Coronary artery (tissue), 2 donors: Measurements from ENCODE around the gene WDFY4.

Experiments
- DNase-seq: peaks from one replicate; pipeline ENCODE4 v3.0.0-alpha.2; 2017; ENCODE audit warnings: low spot score
- H3K27ac ChIP-seq, 2 donors: fragments of 200-600 bp; sonication (generic); one replicate each; pipeline ENCODE4 v1.5.1; 2016 to 2019
- H3K4me3 ChIP-seq: fragments of 200-600 bp; sonication (generic); 2 replicates; pipeline ENCODE4 v1.5.1; 2016; ENCODE audit warnings: mild to moderate bottlenecking, moderate library complexity
- TF ChIP-seq, protein P1 (sequence below): fragments of 200-600 bp; sonication (generic); IDR thresholded peaks from one replicate; pipeline ENCODE4 v1.5.1; 2019; ENCODE audit warnings: antibody characterized with exemption

The WDFY4 gene

GRCh38 chr10:48938281-48938680 lies 253.6 kb downstream of the WDFY4 start:
- H3K27ac ChIP-seq = no peak overlapping the region
- DNase-seq = peak; percentile 61
- TF ChIP-seq, protein P1, sequence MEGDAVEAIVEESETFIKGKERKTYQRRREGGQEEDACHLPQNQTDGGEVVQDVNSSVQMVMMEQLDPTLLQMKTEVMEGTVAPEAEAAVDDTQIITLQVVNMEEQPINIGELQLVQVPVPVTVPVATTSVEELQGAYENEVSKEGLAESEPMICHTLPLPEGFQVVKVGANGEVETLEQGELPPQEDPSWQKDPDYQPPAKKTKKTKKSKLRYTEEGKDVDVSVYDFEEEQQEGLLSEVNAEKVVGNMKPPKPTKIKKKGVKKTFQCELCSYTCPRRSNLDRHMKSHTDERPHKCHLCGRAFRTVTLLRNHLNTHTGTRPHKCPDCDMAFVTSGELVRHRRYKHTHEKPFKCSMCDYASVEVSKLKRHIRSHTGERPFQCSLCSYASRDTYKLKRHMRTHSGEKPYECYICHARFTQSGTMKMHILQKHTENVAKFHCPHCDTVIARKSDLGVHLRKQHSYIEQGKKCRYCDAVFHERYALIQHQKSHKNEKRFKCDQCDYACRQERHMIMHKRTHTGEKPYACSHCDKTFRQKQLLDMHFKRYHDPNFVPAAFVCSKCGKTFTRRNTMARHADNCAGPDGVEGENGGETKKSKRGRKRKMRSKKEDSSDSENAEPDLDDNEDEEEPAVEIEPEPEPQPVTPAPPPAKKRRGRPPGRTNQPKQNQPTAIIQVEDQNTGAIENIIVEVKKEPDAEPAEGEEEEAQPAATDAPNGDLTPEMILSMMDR = no peak
- H3K4me3 ChIP-seq = no peak overlapping the region

- TF ChIP-seq, protein P1 = no peak
- DNase-seq = peak; percentile 53
- no peak overlapping the region for H3K27ac ChIP-seq
- no peak overlapping the region for H3K4me3 ChIP-seq
Measured at GRCh38 chr10:48938990-48939536, 254.4 kb downstream of the WDFY4 start.

DNA sequence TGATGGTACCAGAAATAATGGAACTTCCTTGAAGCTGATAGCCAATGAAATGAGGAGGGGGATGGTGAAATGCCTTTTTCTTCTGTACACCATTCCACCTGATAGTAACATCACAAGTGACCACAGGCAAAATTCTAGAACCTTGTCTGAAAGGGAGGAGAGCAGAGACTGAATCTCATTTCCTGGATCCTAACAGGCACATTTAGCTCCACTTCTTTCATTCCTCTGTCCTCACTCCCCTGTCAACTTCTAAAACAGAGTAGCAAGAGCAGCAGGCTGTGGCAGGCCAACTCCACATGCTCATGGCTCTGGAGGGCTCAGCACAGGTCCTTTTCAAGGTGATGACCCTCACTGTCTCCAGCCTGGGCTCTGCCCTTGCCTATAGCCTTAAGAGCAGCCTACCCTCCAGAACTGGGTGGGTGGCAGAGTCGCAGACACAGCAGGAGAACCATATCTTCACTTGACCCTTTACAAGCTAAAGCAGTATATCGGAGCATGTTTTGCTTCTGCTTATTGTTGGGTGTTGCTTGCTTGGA lies 255.2 kb downstream of the WDFY4 start, which contains the start of gene LRRC18:
Gene LRRC18 (minus strand): TSS at position 51 of the 536 bp plus-strand sequence. CDS start 25,685 bp downstream, outside the sequence.
- DNase-seq = peak; percentile 38
- H3K4me3 ChIP-seq = no peak within 1 kb of the TSS
- no peak within 1 kb of the TSS for H3K27ac ChIP-seq
- TF ChIP-seq, protein P1 = no peak

DNA sequence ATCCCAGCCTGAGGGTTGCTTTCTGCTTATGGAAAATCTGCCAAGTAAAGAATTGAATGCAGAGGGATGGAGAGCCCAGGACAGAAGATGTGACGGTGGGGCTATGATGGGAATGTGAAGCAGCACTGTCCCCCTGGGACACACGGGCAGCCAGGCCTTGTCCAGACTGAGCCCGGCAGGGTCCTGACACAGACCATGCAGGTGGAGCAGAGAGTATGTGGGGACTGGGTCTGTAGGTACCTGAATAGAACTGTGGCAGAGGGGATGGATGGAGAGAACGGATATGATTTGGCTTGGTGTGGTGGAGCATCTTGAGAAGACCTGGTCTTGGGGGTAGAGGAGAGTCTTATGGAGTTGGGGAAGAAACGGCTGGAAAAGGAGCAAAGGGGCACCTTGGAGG lies 255.7 kb downstream of the WDFY4 start:
- Histone ChIP-seq H3K27ac (no peak overlapping the region), H3K4me3 (no peak overlapping the region)
- DNase-seq = peak; percentile 29
- TF ChIP-seq, protein P1 = no peak

GRCh38 chr10:48940958-48941357 lies 256.3 kb downstream of the WDFY4 start:
- peak; percentile 31 for DNase-seq
- no peak overlapping the region for H3K27ac ChIP-seq
- no peak overlapping the region for H3K4me3 ChIP-seq
- TF ChIP-seq, protein P1 = no peak

DNA sequence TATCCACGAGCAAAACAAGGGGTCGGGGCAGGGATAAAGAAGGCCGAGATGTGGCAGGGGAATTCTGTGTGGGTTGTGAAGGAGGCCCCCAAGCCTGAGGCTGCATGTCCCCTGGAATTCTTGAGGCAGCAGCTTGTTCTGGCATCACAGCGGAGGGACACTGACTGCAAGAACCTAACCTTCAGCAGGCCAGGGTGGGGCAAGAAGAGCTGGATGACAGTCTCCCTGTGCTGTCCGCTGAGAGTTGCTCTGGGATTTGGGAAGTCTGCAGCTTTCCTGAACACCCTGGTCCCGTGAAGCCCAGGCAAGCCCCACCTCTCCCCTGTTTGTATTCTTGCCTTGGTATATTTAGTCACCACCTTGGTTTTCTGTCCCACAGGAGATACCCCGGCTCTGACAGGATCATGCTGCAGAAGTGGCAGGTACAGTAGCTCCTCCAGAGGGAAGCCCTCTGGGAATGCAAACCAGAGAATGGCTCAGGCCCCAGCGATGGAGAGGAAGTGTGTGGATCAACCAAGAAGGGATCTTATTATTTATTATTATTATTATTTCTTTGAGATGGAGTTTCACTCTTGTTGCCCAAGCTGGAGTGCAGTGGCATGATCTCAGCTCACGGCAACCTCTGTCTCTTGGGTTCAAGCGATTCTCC lies 256.9 kb downstream of the WDFY4 start:
- Histone ChIP-seq H3K4me3 (no peak overlapping the region), H3K27ac (no peak overlapping the region)
- peak; percentile 55 for DNase-seq
- TF ChIP-seq, protein P1 = no peak

- Histone ChIP-seq H3K4me3 (no peak overlapping the region), H3K27ac (no peak overlapping the region)
- DNase-seq = peak; percentile 43
- TF ChIP-seq, protein P1 = no peak
Measured at GRCh38 chr10:48943096-48943495, 258.4 kb downstream of the WDFY4 start.
